CD4-positive, alpha-beta T cell treated with Interleukin-1 beta for 1 hour (primary cell): ENCODE results near the gene LPP.
A peak's percentile ranks its signal among the peaks of the same experiment; 100 is the strongest.

Experiments used
- DNase-seq, 2 donors: peaks; one replicate each; pipeline ENCODE4 v3.0.0-alpha.2; 2020 to 2022

LPP gene

DNA sequence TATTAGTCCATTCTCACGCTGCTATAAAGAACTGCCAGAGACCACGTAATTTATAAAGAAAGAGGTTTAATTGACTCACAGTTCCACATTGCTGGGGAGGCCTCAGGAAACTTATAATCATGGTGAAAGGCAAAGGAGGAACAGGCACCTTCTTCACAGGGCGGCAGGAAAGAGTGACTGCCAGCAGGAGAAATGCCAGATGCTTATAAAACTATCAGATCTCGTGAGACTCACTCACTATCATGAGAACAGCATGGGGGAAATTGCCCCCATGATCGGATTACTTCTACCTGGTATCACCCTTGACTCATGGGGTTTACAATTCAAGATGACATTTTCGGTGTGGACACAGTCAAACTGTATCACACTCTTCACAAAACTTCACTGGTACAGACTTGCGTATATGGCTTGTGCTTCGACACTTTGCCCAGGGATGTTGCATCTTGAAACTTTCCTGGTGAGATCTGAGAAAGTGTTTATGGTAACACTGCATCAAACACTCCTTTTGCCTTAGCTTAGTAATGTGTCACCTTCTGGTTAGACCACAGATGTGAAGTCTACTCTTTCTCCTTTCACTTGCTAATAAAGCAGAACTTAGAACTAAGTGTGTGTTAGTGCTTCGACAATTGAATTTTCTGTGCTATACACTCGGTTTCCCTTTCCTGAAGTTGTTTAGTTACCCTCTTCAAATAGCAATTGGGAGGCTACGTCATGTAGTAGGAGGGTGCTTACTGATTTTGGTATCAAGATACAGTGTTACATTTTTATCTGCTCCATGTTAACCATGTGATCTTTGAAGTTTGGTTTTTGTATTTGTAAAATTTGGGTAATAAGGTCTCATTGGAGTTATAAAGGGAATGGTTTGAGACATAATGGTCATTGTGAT is 185.7 kb downstream of the LPP start:
- DNase-seq, result peak in 1 of 2 donors; percentile 46

DNA sequence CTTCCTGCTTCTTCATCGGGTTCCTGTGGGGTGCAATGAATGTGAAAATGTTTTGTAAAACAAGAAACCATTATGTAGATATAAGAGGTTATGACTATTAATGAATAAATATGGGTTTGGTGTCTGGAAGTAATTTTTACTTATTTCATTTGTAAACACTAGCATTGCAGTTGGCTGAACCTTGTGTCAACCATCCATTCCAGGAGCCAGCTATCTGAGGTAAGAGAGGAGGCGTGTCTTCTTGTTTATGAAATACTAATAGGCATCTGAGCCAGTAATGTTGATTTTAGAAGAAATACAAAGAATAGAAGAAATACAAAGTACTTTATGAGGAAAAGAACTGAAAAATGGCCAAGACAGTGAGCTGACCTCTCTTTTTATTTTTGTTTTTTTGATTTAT is 187.5 kb downstream of the LPP start:
- no peak for DNase-seq

DNA sequence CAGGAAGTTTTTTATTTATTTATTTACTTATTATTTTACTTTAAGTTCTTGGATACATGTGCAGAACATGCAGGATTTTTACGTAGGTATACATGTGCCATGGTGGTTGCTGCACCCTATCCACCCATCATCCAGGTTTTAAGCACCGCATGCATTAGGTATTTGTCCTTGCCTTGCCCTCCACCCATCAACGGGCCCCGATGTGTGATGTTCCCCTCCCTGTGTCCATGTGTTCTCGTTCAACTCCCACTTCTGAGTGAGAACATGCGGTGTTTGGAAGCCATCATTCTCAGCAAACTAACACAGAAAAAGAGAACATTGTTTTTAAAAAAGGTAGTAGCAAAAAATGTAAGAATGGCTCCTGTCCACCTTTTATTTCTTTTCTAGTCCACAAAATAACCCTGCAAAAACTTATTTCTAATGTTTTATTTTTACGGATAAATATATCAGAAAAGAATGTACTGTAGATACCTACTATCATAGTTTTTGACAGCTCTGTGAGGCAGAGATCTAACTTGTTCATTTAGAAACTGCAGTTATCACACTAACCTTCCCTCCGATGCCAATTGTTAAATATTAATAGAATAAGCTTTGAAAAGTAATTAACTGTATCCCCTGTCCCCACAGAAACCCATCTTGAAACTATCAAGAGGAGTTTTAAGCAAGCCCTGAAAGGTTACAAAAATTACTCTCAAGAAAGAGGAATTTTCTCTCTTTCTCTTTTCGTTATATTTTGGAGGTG is 189.2 kb downstream of the LPP start:
- DNase-seq, result no peak

DNA sequence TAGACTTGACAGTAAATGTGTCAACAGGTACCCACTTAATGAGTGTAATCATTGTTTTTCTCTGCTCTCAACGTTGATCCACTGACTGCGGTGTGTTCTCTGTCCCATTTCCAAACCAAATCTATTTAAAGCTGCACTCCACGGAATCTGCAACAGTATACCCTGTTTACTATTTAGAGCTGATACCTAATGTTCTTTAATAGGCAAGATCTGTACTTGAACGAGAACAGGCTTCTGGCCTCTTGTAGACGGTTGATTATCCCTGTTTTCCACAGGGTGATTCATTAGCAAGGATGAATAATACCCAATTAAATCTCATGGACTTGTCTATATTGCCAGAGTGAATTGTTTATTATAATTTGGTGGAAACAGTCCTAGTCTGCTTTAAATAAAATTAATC is 189.9 kb downstream of the LPP start:
- DNase-seq, result no peak

DNA sequence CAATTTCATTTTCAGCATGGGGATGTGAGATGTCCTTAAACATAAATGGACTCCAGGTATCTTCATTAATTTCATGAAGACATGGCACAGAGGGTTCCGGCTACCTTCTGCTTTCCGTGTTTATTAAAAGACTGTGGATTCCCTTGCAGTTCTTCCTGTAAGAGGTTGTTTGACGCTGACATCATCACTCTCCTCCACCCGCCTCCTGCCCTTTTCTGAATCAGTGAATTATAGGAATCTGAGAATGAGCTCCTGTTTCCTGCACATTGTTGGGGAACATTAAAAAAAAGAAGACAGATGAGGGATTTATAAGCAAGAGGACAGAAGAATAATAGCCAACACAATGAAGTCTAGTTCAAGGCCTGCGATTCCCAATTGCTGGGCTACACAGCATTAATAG is 191.3 kb downstream of the LPP start:
- DNase-seq, result no peak

DNA sequence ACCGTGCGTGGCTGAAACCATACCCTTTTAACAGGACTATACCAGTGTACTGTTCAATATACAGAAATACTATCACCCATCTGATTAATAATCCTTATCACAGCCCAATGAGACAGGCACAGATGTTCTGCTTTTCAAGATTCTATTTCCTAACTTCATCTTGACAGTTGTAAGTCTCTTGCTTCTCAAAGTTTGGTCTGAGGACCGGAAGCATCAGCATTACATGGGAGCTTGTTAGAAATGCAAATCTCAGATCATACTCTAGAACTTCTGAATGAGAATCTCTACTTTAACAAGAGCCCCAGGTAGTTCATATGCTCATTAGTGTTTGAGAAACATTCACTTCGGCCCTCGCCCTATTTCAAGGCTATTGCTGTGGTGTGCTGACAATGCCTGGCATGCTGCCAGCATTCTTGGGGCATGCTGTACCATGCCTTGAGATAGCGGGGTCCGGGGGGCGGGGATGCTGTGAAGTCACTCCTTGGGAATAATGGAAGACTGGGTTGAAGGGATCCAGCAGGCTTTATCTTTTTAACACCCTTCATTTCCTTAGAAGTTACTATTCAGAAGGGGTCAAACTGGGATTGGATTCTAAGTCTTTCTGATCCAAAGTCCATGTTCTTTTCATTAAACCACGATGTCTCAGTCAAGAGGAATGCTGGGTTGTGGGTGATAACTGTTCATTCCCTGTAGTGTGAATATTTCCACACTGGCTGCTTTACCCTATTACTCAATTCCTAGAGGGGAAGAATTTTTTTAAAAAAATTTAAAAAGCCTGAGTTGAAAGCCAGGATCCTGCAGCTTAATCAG is 194.7 kb downstream of the LPP start:
- DNase-seq, result no peak

DNA sequence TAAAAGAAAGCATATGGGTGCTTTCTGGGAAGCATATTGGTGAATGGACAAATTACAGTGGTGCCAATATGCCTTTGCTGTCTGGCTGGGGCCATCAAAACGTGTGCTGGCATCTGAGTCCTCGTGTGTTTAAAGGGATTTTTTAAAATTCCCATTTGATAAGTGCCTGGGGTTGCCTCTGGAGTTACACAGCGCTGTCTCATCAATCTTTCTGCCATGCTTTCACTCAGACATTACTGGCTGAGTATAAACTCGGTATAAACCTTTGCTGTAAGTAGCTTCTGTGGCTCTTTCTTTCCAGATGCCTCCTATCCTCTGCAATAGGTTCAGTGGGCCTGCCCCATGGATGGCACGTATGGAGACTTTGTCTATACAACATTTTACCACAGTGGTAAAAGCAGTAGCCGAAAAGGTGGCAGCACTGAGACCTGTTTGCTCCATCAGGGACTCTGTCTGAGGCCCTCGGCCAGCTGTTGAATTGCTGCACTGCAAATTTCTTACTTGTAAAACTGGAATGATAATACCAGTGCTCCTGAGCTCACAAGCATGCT is 195.5 kb downstream of the LPP start:
- no peak for DNase-seq

DNA sequence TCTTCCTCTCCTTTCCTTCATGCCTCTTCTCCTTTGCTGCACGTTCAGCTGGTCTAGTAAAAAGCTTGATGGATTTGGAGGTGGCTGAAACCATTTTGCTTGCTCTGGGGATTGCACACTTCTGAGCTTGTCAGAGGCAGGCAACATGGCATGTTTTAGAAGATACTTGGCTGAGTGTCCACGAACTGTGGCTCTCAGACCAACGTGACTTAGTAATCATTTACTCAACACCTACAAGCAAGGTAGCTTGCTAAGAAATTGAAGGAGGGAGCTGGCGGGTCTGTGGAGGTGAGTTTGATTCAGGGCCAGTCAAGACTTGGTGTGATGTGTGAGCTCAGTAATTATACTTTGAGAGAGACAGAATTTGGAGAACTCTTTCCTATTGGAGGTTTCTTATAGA is 196.0 kb downstream of the LPP start:
- no peak for DNase-seq

DNA sequence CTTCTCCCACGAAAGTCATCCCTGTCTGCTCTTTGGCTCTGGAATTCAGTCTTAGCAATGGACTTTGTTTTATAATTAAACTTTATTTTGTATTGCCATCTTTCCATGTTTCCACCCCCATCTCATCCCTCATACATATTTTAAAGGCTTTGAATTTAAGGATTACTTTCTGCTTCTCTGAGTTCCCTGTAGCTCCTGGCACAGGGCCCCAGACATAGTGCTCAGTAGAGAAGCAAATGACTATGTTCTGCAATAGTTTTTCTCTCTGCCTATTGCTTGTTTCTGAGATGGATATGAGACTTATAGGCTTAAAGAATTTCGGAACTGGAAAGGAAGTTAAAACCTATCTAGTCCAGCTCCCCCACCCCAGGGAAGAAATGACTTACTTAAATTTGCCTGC is 197.0 kb downstream of the LPP start:
- DNase-seq, result no peak

DNA sequence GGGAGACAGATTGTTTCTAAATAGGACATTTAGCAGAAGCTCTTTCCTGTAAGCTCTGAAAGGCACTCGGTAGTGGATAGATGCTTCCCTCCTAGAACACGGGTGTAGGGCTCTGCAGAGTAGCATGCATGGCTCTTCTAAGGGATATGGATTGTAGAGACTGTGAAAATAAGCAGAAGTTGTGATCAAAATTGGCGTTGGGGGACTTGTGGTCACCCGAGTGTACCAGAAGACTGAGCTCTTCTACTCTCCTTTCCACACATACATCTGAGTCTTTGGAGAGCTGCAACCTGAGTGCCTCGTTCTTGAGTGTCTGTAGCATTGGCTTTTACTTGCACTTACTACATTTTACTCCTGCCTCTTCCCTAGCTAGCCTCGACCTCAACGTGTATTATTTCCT is 197.7 kb downstream of the LPP start:
- no peak for DNase-seq

DNA sequence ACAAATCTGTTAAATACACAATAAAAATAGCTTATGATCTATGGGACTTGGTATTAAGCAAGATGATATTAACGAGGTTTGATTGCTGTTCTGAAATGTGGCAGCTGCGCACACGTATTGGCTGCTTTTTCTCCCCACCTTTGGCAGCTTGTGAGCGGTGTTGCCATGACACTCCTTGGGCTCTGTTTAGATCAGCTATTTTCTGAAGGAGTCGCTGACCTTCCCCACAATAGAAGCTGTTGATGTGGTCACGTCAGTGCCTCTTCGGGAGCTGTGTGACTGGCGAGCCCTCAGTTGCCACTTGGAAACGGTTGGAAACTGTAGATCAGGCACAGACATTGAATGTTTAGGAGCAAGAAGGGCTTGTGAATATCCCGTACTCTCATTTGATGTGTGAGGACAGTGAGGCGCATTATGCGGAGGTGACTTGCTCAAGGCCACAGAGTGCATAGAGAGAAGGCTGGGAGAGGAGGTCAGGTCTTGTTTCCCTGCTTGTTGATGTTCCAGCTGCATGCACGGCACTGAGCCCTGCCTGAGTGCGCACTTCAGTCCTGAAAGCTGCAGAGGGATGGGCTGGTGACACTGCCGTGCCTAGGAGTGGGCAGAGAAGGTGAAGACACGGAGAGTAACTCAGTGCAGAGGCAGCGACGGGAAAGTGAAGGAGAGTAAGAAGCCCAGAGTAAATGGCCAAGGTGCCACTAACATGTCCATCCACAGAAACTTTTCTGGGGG is 198.4 kb downstream of the LPP start:
- no peak for DNase-seq

DNA sequence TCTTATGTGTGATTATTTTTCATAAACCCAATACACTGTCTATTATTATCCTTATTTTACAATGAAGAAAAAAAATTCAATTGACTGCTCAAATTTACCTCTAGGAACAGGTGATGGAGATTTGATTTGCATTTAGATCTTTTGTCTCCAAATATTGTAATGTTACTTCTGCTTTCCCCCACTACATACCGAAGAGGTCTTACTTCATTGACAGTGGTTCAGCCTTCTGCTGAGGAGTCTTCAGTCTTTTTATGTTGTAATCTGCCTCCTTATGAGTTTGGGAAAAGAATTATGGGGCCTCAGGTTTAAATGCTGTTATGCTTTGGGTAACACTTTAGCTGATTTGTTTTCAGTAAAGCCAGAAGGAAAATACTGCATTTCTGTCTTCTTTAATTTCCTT is 199.5 kb downstream of the LPP start:
- DNase-seq, result no peak

DNA sequence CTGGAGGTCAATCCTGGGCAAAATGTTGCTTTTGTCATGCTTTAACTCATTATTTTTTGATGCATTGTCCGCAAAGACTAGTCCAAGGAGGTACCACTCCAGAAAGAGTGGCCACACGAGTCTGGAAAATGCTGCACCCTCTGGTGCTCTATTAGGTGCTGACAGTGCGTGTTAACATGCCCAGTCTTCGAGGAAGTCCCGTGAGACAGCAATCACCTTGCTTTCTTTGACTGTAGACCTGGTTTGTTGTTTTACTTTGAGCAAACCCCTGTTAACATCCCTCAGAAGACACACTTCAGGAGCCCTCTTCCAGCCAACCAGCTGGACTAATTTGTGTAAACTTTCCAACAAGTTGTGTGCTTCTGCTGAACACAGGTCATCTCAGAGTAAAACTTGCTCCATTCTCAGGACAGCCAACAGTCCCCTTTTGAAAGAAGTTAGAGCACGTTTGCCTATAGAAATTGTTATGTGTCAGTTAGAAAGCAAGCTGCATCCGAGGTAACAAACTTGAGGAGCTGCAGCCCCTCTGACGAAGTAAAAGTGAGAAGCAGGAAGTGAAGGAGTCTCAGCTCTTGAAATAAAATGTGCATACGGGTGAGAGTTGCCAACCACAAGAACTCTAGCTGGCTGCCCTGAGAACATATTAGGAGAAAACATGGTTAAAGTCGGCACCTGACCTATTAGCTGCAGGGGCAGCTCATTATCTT is 205.0 kb downstream of the LPP start:
- DNase-seq, result peak; percentile 27 to 32

DNA sequence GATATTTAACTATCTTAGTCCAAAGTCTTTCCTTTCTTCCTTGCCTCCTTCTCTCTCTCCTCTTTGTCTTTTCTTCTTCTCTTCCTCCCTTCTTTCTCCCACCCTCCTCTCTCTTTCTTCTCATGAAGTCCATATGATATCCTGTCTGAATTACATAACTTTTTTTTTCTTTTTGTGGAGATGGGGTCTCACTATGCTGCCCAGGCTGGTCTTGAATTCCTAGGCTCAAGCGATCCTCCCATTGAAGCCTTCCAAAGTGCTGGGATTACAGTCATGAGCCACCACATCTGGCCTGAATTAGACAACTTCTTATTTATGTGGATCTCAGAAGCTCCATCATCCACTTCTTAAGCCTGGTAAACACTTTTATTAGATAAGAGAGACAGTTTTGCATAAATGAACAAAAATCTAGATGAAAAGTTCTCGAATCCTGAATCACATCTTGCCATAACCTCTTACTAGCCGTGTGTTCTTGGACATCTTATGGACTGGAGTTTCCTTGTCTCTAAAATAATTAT is 206.5 kb downstream of the LPP start:
- DNase-seq, result no peak

DNA sequence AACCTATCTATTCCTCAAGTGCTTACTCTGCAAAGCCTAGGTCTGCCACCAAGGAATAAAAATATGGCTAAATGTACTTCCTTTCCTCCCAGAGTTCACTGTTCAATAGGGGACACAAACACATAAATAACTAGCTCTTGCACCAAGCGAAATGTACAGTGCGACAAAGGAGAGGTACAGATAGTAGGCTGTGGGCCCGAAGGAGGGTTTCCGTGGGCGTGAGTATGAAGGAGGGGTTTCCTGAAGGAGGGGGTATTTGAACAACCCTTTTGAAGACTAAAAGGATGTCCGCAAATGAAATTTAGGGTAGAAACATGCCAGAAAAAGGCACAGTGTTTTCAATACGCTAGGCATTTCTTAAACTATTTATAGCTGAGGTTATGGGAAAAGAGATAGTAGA is 207.9 kb downstream of the LPP start:
- no peak for DNase-seq

DNA sequence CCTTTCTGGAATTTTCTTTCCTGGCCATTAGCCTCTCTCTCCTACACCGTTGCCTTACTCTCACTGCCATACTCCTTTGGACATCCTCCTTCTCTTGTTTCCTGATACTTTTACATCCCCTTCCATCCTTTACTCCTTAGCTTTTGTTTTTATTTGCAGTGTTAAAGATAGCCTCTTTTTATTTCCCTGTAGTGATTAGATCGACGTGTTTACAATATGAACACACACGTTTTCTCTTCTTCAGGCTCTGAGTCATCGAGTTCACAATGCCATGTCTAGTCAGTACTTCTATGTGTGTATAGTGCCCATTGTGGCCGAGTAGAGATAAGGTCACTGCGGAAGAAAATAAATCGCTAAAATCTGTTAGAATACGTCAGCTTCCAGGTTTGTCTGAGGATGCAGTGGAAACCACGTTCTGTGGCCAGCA is 208.5 kb downstream of the LPP start:
- no peak for DNase-seq

DNA sequence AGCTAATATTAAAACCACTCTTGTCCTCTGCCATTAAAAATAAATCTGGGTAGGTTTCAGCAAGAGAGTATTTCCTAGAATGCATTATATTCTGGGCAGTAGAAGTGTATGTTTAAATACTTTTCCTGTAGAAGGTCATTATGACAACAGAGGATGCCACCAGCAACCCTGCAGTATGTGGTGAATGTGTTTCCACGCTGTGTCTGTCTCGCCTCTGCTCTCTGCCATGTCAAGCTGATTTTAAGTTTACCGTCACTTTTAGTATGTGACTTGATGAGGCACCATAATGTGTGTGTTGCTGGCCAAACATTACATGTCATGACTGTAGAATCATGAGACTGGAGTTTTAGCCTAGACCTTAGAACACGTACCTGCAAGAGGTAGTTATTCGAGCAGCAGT is 211.2 kb downstream of the LPP start:
- DNase-seq, result no peak

DNA sequence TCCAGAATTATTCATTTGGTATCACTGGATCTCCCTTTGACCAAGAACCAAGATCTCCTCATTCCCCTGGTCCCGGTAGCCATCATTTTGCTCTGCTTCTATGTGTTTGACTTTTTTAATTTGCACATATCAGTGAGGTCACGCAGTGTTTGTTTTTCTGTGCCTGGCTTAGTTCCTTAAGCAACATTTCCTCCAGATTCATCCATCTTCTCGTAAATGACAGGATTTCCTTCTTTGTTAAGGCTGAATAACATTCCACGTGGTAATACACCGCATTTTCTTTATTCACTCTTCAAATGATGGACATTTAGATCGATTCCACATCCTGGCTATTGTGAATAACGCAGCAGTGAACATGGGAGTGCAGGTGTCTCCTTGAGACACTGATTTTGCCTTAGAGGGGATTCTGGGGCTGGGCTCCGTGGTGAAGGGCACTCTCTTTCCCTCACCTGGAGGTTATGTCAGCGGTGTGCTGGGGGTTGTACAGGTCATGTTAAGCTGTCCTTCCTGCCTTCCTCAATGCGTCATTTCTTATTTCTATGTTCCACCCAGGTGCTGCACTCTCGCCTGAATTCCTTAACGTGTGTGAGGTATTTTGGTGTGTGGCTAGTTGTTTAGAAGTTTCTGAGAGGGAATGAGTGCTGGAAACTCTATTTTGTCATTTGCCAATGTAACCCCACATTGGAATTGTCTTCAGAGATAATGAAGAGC is 212.2 kb downstream of the LPP start:
- no peak for DNase-seq

DNA sequence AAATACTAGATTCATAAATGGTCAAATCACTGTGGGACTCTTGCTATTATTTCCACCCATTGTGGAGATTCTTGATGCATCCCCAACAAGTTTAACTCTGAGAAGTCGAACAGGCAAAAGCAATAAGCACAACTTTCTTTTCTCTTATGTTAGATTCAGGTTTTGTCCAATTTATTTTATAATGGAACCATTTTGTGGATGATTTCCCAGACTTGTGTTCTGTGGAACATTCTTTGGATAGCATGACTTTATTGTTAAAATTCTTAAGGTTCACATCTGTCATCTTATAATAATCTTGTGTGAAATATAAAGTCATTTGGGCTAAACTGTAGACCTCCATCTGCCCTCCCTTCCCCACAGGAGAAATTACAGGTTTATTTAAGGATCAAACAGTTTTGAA is 213.7 kb downstream of the LPP start:
- DNase-seq, result no peak

DNA sequence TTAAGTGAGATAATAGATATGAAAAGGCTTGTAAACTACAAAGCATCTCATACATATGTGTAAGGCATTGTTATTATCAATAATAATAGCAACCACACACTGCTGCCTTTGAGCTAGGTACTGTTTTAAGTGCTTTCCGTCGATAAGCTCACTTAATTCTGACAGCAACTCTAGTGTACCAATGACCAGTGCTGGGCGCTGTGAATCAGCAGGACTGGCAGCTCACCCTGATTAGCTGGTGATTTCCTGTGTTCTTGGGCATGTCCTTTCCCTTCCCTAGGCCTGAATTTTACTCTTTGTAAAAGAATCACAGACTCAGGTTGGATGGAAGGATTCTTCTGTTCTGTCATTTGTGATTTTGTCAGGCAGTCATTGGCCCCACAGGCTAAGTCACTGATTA is 215.6 kb downstream of the LPP start:
- no peak for DNase-seq
